GM12873 (cell line): ENCODE data around the gene KRT71.

Source experiments
- CTCF ChIP-seq: IDR thresholded peaks from 2 replicates; pipeline ENCODE4 v1.5.1; 2012; ENCODE audit warnings: low read depth, mild to moderate bottlenecking, moderate library complexity, low read length, control low read depth; ENCODE audit not compliant: insufficient read depth; ENCODE audit errors: missing control alignments

The KRT71 gene

GRCh38 chr12:52581066-52581465, 28.1 kb upstream of the KRT71 start:
- TF ChIP-seq CTCF, result no peak

GRCh38 chr12:52580496-52580895, 27.6 kb upstream of the KRT71 start:
- no peak for TF ChIP-seq CTCF

- no peak for TF ChIP-seq CTCF
These were observed 26.8 kb upstream of the KRT71 start for GRCh38 chr12:52579468-52580465.

GRCh38 chr12:52578469-52578868, 25.5 kb upstream of the KRT71 start:
- no peak for TF ChIP-seq CTCF

- no peak for TF ChIP-seq CTCF
These were observed 24.4 kb upstream of the KRT71 start for GRCh38 chr12:52577316-52577715.

- TF ChIP-seq CTCF, result no peak
These were observed 23.0 kb upstream of the KRT71 start for GRCh38 chr12:52575948-52576347.

GRCh38 chr12:52575256-52575655, 22.3 kb upstream of the KRT71 start:
- no peak for TF ChIP-seq CTCF
